ENCODE results near the gene PSEN2.
"Not testable (repeated sequence)": the region's sequence is repeated elsewhere in the genome, so short reads cannot be mapped to it uniquely, and the experiment has no call there.

The PSEN2 gene

DNA sequence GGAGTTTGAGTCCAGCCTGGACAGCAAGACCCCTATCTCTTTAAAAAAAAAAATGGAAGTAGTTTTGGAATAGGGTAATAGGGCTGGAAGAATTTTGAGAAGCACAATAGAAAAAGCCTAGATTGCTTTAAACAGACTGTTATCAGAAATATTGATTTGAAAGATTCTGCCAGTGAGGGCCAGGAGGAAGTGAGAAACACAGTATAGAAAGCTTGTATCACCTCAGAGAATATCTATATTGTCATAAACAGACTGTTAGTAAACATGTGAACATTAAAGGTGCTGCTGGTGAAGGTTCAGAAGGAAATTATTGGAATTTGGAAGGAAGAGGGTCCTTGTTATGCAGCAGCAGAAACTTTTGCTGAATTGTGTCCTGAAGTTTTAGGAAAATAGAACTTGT is 24.8 kb upstream of the PSEN2 start:
- H3K4me3 ChIP-seq (replicated peaks; ENCODE audit: insufficient read depth, low read length), result no peak overlapping the region
- TF ChIP-seq SPI1 (IDR thresholded peaks at IDR 0.05; ENCODE audit: borderline replicate concordance, low read depth) (no peak), GABPA (IDR thresholded peaks at IDR 0.05; ENCODE audit: low read depth) (no peak), POLR2AphosphoS5 (IDR thresholded peaks at IDR 0.05; ENCODE audit: low read depth) (no peak)
- TF ChIP-seq, protein P1, sequence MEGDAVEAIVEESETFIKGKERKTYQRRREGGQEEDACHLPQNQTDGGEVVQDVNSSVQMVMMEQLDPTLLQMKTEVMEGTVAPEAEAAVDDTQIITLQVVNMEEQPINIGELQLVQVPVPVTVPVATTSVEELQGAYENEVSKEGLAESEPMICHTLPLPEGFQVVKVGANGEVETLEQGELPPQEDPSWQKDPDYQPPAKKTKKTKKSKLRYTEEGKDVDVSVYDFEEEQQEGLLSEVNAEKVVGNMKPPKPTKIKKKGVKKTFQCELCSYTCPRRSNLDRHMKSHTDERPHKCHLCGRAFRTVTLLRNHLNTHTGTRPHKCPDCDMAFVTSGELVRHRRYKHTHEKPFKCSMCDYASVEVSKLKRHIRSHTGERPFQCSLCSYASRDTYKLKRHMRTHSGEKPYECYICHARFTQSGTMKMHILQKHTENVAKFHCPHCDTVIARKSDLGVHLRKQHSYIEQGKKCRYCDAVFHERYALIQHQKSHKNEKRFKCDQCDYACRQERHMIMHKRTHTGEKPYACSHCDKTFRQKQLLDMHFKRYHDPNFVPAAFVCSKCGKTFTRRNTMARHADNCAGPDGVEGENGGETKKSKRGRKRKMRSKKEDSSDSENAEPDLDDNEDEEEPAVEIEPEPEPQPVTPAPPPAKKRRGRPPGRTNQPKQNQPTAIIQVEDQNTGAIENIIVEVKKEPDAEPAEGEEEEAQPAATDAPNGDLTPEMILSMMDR (IDR thresholded peaks at IDR 0.05; ENCODE audit: insufficient read depth, low read length), result no peak
- TF ChIP-seq, protein P2, sequence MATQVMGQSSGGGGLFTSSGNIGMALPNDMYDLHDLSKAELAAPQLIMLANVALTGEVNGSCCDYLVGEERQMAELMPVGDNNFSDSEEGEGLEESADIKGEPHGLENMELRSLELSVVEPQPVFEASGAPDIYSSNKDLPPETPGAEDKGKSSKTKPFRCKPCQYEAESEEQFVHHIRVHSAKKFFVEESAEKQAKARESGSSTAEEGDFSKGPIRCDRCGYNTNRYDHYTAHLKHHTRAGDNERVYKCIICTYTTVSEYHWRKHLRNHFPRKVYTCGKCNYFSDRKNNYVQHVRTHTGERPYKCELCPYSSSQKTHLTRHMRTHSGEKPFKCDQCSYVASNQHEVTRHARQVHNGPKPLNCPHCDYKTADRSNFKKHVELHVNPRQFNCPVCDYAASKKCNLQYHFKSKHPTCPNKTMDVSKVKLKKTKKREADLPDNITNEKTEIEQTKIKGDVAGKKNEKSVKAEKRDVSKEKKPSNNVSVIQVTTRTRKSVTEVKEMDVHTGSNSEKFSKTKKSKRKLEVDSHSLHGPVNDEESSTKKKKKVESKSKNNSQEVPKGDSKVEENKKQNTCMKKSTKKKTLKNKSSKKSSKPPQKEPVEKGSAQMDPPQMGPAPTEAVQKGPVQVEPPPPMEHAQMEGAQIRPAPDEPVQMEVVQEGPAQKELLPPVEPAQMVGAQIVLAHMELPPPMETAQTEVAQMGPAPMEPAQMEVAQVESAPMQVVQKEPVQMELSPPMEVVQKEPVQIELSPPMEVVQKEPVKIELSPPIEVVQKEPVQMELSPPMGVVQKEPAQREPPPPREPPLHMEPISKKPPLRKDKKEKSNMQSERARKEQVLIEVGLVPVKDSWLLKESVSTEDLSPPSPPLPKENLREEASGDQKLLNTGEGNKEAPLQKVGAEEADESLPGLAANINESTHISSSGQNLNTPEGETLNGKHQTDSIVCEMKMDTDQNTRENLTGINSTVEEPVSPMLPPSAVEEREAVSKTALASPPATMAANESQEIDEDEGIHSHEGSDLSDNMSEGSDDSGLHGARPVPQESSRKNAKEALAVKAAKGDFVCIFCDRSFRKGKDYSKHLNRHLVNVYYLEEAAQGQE (IDR thresholded peaks at IDR 0.05; ENCODE audit: insufficient replicate concordance, low read depth), result no peak
- no peak overlapping the region for H3K27ac ChIP-seq (replicated peaks)
- no peak for DNase-seq (ENCODE audit: low read depth in 1 of 2, low spot score in 1 of 2)
- H3K27me3 ChIP-seq (ENCODE audit: insufficient read depth, poor library complexity, severe bottlenecking), result no peaks in the 10 kb centered on the region

DNA sequence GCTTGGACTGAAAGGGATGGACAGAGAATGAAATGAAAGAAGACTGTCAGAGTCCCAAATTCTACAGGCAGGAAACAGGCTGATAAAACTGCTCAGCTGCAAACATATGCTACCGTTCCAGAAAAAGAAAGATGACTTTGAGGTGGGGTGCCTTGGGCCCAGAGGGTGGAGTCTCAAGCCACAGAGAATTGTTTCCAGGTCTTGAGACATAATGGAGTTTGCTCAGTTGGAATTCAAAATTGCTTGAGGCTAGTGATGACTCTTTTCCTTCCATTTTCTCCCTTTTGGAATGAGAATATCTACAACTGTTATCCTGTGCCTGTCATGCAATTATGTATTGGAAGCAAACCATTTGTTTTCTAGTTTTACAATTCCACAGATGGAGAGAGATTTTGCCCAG is 23.6 kb upstream of the PSEN2 start:
- Histone ChIP-seq H3K27ac (replicated peaks) (no peak overlapping the region), H3K4me3 (replicated peaks; ENCODE audit: insufficient read depth, low read length) (no peak overlapping the region), H3K27me3 (ENCODE audit: insufficient read depth, poor library complexity, severe bottlenecking) (no peaks in the 10 kb centered on the region)
- TF ChIP-seq, protein P1 (IDR thresholded peaks at IDR 0.05; ENCODE audit: insufficient read depth, low read length), result no peak
- TF ChIP-seq POLR2AphosphoS5 (IDR thresholded peaks at IDR 0.05; ENCODE audit: low read depth) (no peak), GABPA (IDR thresholded peaks at IDR 0.05; ENCODE audit: low read depth) (no peak), SPI1 (IDR thresholded peaks at IDR 0.05; ENCODE audit: borderline replicate concordance, low read depth) (no peak)
- TF ChIP-seq, protein P2 (IDR thresholded peaks at IDR 0.05; ENCODE audit: insufficient replicate concordance, low read depth), result no peak
- DNase-seq (ENCODE audit: low read depth in 1 of 2, low spot score in 1 of 2), result no peak

DNA sequence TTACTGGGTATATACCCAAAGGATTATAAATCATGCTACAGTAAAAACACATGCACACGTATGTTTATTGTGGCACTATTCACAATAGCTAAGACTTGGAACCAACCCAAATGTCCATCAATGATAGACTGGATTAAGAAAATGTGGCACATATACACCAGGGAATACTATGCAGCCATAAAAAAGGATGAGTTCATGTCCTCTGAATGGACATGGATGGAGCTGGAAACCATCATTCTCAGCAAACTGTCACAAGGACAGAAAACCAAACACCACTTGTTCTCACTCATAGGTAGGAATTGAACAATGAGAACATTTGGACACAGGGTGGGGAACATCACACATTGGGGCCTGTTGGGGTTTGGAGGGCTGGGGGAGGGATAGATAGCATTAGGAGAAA is 15.9 kb upstream of the PSEN2 start:
- H3K4me3 ChIP-seq (replicated peaks; ENCODE audit: insufficient read depth, low read length); H3K27me3 ChIP-seq (ENCODE audit: insufficient read depth, poor library complexity, severe bottlenecking); DNase-seq (ENCODE audit: low read depth in 1 of 2, low spot score in 1 of 2); H3K27ac ChIP-seq (replicated peaks): not testable (repeated sequence)

DNA sequence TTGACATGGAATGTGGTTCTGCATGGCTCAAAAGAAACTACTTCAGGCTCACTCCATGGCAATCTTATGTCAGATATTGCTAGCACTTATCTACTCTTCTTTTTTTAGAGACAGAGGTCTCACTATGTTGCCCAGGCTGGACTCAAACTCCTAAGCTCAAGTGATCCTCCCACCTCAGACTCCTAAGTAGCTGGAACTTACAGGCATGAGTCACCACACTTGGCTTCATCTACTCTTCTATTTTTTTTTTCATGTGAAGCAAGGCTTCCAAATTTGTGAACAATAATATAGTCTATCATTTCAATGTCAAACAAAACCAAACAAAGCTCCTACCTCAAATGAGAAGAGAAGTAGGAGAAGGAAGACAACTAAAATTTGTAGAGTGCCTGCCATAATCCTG is 7.5 kb upstream of the PSEN2 start:
- DNase-seq (ENCODE audit: low read depth in 1 of 2, low spot score in 1 of 2), result no peak
- H3K27me3 ChIP-seq (ENCODE audit: insufficient read depth, poor library complexity, severe bottlenecking), result peaks cover 11% of the 10 kb centered on the region
- no peak overlapping the region for H3K27ac ChIP-seq (replicated peaks)
- H3K4me3 ChIP-seq (replicated peaks; ENCODE audit: insufficient read depth, low read length), result no peak overlapping the region
- TF ChIP-seq SPI1 (IDR thresholded peaks at IDR 0.05; ENCODE audit: borderline replicate concordance, low read depth) (no peak), GABPA (IDR thresholded peaks at IDR 0.05; ENCODE audit: low read depth) (no peak), POLR2AphosphoS5 (IDR thresholded peaks at IDR 0.05; ENCODE audit: low read depth) (no peak)
- TF ChIP-seq, protein P2 (IDR thresholded peaks at IDR 0.05; ENCODE audit: insufficient replicate concordance, low read depth), result no peak
- TF ChIP-seq, protein P1 (IDR thresholded peaks at IDR 0.05; ENCODE audit: insufficient read depth, low read length), result no peak
